G401 (cell line): ENCODE data around the gene PLEKHJ1. TPM values are rescaled to one million over a fixed set of nuclear protein-coding genes. Genes with fewer than 3 reads are reported as not detected.
"Not testable (repeated sequence)": the region's sequence is repeated elsewhere in the genome, so short reads cannot be mapped to it uniquely, and the experiment has no call there.

Experiments
- DNase-seq: peaks from one replicate; pipeline ENCODE4 v3.0.0-alpha.2; 2015; ENCODE audit warnings: low spot score
- in situ Hi-C: cut with HindIII; loops from 2 replicates; pipeline ENCODE4 v1.10.0; 2016; ENCODE audit warnings: low sequenced_read_pairs, mixed read lengths
- total RNA-seq: library from RNA; depleted of rRNA; stranded (reverse); fragments of >200 nt; shearing (Covaris generic); gene quantifications from 2 replicates; pipeline ENCODE4 v1.2.3, GENCODE V29; 2014; rRNA removed

PLEKHJ1 gene, protein sequence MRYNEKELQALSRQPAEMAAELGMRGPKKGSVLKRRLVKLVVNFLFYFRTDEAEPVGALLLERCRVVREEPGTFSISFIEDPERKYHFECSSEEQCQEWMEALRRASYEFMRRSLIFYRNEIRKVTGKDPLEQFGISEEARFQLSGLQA
- total RNA-seq, result 172 and 182 TPM in 2 replicates

DNA sequence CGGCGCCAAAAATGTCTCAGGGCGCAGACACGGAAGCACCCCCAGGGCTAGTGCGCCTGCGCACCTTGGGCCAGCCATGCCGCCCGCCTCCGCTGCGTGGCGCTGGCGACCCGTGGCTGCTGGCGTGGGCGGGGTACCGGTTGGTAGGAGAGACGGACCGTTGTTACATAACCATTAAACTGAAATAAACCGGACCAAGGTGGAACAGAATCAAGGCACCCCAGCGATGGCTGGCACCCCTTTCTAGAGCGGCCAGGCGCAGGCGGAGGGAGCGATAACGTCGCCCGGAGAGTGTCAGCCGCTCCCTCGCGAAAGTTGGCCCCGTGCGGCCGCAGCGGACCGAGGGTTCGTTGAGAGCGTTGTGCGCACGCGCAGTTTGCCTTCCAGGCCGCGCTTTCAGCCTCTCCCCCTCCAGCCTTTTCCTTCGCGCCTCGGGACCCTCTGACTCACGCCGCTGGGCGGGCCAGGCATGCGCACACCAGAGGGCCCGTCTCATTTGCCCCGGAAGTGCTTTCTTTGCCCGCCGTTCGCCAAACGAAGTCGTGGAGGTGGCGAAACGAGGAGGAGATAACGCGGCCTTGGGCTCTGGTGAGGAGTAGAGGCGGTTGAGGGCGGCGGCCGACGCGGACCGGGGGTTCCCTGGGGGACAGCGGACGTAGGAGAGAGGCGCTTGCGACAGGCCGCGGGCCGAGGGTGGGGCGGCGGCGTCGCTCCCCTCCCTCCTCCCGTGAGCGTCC lies at the start of gene PLEKHJ1, which contains the start of gene SF3A2:
PLEKHJ1 (minus strand) TSS at position 16 of the 737 bp plus-strand sequence. CDS start 81 bp downstream, outside the sequence.
SF3A2 (plus strand) TSS at position 511 of the 737 bp plus-strand sequence. CDS start 6,595 bp downstream, outside the sequence.
- in situ Hi-C loops, result loop anchor here (5.0 kb wide), 1 partner anchor 81 kb away; no protein-coding TSS in a partner anchor
- DNase-seq, result peak; percentile 95

DNA sequence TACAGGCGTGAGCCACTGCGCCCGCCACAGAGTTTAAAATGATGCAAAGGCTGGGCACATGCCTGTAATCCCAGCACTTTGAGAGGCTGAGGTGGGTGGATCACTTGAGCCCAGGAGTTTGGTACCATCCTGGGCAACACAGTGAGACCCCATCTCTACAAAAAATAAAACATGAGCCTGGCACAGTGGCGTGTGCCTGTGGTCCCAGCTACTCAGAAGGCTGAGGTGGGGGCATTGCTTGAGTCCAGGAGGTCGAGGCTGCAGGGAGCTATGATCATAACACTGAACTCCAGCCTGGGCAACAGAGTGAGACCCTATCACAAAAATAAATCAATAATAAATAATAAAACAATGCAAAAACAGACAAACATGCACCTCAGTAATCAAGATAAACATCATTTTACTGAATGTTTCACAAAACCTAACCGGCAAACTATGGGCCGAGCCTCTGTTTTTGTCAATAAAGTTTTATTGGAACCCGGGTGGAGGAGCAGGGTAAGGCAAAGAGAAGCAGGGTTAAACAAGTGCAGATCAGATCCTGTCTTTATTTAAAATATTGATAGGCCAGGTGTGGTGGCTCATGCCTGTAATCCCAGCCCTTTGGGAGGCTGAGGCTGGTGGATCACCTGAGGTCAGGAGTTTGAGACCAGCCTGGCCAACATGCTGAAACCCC lies 47.8 kb upstream of the PLEKHJ1 start:
- in situ Hi-C loops, result no loop called here

DNA sequence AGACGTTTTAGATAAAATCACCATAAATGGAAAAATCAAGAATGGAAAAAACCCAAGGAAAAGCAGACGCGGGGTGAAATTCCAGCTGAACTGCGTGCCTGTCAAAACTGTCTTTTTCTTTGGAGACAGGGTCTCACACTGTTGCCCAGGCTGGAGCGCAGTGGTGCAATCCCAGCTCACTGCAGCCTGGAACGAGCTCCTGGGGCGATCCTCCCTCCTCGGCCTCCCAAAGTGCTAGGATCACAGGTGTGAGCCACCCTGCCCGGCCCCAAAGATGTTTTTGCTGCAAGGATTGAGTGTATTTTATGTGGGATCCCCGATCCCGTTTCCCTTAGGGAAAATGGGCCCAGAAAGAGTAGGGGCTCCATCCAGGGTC lies 46.7 kb upstream of the PLEKHJ1 start:
- in situ Hi-C loops, result no loop called here
- DNase-seq, result no peak

More for the DNA sequence above, 47.8 kb upstream of the PLEKHJ1 start:
- DNase-seq, result no peak

DNA sequence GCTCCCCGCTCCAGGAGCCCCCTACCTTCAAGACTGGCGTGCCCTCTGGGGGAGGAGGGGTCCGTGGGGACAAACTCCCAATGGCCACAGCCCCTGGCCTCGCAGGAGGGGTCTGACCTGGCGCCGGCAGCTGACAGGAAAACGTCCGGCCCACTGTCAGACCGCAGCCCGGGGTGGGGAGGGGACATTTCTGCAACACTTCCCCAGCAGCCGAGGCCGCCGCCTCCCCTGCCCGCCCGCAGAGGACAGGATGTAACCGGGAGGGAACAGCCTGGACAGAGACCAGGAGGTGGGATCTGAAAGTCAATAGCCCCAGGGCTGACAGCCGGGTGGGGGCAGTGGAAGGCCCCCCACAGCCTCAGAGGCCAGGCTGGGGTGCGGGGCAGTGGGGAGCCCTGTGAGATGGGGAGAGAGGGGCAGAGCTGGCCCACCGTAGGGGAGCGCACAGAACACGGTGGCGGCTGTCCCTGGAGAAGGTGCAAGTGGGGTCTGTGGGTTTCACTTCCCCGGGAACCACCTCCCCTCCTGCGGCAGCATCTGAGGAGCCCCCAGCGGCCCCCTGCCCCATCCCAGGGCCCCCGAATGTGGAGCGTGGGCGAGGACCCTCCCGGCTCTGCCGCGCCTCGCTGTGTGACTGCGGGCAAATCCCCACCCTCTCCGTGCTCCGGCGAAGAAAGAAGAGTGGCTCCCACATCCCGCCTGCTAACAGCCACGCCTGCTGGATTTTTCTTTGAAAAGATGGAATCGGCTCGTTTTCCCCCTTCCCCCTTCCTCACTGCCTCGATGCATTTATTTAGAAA lies 46.1 kb upstream of the PLEKHJ1 start, which contains the start of gene PEAK3:
PEAK3 (minus strand) TSS at position 114 of the 800 bp plus-strand sequence. CDS start 1,244 bp downstream, outside the sequence.
- in situ Hi-C loops, result no loop called here
- DNase-seq, result no peak

DNA sequence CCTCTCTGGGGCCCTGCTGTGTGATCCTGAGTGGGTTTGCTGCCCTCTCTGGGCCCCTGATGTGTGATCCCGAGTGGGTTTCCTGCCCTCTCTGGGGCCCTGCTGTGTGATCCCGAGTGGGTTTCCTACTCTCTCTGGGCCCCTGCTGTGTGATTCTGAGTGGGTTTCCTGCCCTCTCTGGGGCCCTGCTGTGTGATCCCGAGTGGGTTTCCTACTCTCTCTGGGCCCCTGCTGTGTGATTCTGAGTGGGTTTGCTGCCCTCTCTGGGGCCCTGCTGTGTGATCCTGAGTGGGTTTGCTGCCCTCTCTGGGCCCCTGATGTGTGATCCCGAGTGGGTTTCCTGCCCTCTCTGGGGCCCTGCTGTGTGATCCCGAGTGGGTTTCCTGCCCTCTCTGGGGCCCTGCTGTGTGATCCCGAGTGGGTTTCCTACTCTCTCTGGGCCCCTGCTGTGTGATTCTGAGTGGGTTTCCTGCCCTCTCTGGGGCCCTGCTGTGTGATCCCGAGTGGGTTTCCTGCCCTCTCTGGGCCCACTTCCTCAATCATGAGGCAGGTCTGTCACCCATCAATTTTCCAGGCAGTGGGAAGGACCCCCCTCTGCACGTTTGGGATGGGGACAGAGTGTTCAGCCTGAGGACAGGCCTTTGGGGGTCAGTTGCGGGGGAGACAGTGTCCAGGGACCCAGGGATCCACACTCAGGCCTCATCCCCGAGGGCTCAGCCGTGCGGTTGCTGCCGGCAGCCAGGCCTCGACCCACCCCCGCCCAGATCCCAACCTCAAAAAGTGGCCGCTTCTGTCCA lies 45.3 kb upstream of the PLEKHJ1 start:
- in situ Hi-C loops, DNase-seq: not testable (repeated sequence)

DNA sequence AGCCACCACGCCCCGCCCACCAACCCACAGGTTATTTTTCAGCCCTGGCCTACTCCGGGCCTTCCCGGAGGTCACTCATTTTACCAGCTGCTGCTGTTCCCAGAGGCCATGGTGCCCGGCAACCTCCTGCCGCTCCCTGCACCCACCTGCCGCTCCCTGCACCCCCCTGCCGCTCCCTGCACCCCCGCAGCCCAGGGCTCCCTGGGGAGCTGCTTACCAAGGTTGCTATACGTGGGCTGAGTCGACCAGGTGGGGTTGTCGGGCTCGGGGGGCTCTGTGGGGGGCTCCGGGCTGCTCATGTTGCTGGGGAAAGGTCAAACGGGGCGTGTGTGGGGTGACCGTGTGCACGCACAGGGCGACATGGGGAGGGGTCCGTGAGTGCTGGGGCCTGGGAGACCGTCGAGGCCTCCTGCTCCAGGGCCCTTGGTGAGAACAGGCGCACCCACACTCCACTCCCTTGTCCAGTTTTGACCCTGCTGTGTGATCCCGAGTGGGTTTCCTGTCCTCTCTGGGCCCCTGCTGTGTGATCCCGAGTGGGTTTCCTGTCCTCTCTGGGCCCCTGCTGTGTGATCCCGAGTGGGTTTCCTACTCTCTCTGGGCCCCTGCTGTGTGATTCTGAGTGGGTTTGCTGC lies 44.6 kb upstream of the PLEKHJ1 start:
- DNase-seq, result no peak
- in situ Hi-C loops, result no loop called here

DNA sequence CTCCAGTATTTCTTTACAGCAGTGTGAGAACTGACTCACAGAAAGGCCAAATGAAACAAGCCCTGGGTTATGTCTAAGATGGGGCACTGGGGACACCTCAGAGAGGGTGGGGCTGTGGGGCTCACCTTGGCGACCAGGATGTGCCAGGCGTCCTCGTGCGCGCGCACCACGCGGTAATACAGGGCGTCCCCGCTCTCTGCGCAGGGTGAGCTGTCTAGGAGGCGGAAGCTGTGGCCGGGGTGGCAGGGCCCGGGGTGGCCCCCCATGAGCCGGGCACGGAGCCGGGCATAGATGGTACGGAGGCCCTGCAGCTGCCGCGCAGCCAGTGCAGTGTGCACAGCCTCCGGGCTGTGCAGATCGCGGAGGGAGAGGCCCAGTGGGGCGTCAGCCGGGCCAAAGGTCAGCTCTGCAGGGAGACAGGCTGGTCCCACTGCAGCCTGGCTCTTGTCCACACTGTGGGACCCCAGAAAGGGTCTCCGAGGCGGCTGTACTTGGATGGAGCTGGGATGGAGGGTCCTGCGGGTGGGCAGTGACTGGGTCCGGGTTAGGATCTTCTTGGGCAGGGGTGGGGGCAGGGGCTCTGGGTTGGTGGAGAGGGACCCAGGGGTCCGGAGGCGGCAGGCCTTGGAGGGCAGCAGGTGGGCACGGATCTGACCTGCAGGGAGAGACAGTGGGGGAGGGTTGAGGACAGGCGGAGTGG lies 42.5 kb upstream of the PLEKHJ1 start:
- no peak for DNase-seq
- in situ Hi-C loops, result no loop called here

DNA sequence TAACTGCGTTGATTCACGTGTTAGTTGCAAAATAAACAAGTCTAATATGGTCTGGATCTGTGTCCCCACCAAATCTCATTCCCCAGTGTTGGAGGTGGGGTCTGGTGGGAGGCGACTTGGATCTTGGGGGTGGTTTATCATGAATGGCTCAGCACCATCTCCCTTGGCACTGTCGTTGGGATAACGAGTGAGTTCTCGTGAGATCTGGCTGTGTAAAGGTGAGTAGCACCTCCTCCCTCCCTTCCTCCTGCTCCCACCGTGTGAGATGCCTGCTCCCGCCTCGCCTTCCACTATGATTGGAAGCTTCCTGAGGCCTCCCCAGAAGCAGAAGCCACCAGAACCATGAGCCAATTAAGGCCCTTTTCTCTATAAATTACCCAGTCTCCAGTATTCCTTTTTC lies 41.0 kb upstream of the PLEKHJ1 start:
- in situ Hi-C loops, result no loop called here
- DNase-seq, result no peak

DNA sequence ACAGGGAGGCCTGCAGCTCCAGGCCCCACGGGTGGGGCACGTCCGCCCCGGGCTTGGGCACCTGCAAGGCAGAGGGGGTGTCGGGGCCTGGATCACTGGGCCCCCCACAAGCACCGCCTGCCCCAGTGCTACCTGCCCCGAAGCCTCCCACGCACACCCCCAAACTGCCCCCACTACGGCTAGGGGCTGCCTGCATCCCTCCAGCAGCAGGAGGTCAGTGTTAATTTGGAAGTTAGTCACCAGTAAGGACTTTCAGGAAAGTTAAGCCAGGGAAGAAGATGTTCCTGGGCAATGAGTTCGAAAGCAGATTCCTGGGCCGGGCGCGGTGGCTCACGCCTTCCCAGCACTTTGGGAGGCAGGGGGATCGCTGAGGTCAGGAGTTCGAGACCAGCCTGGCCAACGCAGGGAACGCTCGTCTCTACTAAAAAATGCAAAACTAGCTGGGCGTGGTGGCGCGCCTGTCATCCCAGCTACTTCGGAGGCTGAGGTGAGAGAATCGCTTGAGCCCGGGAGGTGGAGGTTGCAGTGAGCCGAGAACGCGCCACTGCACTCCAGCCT lies 40.4 kb upstream of the PLEKHJ1 start:
- no peak for DNase-seq
- in situ Hi-C loops, result no loop called here

DNA sequence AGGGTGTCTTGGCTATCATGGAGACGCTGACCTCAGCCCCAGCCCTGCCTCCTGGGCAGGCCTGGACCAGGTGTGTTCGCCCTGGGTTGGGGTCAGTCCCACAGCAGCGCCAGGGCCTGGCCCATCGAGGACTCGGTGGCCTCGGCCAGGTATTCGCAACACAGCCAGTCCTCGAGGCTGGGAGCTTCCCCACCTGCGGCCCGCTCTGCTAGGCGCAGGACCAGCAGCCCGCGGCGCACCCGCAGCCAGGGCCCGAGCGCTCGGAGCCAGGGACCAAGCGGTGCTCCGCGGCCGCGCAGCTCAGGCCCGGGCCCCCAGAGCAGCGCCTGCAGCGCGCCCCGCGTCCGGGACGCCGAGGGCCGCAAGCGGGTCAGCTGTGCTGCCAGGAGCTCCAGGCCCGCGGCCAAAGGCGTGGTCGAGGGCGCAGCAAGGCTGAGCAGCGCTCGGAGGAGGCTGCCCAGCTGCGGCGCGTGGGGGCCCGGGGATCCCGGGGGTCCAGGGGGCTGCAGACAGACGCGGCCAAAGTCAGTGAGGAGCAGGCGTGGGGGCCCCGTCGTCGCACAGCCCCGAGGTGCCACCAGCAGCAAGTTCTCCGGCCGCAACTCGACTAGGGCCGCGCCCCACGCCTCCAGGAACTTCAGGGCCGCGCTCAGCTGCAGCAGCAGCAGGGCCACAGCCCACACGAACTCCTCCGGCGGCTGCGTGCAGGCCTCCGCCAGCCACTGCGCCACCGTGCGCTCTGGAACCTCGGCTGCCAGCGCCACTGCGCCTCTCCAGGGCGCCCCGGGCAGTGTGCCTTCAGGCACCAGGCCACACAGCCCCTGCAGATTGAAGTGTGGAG lies 39.7 kb upstream of the PLEKHJ1 start:
- DNase-seq, result no peak
- in situ Hi-C loops, result no loop called here

DNA sequence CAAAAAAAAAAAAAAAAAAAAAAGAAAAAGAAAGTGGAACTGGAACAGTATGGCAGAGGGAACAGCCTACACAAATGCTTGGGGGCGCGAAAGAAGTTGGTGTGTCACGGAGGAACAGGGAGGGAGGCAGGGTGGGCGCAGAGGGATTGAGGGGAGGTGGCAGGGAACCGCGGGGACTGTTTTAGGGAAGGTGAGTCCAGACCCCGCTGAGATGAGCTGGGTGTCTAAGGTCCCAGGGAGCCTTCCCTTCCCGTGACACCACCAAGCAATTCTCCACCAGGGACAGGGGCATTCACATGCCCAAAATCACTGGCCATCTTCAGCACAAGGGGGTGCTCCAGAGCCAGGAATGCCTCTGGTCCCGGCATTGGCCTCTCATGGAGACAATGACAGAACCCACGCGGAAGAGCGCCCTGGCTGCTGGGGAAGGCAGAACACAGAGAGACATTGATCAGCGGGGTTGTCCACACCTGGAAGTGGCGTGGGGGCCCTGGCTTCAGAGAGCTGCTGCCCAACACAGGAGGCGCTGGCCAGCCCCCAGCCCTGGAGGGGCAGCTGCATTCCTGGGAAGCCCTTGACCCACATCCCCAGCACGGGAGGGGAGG lies 38.9 kb upstream of the PLEKHJ1 start:
- in situ Hi-C loops, result no loop called here
- peak; percentile 80 for DNase-seq

DNA sequence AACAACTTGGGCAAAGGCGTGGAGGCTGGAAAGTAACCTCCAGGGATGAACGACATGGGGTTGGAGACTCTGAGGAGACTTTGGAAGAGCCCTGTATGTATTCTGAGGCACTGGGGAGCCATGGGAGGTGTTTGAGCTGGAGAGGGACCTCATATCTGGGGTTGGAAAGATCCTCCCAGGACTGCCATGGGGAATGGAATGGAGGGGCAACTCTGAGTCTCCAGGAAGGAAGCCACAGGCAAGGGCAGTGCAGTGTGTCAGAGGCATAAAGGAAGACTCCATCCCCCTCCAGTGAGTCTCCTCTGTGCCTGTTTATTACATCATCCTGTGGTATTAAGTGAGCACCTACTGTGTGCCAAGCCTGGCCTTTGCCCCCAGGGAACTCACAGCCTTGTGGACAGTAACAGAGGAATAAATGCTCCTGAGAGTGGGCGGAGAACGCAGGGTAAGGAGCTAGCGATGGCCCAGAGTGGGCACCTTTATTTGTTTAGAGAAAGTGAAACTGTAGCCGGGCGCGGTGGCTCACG lies 38.1 kb upstream of the PLEKHJ1 start:
- no peak for DNase-seq
- in situ Hi-C loops, result no loop called here

DNA sequence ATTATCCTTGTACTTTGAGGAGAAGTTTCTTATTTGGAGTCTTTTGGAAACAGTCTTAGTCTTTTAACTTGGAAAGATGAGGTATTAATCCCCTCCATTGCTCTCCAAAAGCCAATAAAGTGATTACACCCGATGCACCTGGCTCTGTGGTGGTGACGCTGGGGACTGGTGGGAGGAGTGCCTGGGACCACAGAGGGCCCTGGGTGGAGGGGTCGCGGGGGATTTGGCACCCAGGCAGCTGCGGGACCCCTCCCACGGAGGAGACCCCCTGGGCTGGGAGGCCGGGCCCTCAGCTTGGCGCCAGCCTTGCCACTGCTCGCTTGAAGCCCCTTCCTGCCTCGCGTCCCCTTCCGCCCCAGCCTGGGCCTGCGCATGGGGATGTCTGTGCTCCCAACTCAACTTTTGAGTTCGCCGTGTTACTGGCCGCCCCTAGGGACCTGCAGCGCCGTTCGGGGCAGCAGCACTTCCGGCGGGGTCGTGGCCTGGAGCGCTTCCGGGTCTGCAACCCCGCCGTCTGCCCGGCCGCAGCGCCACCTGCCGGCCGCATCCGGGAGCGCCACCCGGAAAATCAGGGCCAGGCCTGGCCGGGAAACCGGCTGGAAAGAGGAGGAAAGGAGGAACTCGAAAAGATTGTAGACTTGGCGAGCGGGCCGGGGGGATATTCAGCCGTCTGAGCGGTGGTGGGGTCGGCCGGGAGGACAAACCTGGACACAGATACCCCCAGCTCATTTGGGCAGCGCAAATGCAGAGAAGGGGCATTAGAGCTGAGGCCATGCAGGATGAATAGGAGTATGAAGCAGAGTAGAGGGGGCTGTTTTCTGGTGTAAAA lies 37.4 kb upstream of the PLEKHJ1 start:
- in situ Hi-C loops, result no loop called here
- peak; percentile 63 for DNase-seq

DNA sequence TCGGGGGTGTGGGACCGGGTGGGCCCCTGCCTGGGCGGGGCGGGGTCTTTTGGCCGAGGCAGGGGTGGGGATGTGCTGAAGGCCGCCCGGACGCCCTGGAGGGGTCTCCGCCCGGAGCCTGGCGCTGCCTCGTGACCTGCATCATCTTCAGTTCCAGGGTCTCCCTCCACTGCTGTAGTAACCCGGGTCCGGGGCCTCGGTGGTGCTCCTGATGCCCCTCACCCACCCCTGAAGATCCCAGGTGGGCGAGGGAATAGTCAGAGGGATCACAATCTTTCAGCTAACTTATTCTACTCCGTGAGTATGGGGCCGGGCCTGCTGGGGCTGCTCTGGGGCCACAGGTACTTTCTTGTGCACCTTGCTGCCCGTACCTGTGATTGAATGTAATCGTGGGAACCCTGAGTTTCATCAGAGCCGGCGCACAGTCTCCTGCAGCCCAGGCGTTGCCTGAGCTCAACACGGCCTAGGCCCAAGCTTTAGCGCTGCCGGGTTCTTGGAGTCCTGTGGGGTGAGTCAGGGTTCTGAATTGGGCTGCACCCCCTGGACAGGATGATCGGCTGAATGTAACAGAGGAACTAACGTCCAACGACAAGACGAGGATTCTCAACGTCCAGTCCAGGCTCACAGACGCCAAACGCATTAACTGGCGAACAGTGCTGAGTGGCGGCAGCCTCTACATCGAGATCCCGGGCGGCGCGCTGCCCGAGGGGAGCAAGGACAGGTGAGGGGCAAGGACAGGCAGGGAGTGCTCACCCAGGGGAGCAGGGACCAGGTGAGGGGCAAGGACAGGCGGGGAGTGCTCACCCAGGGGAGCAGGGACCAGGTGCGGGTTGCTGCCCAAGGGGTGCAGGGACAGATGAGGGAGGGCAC lies 35.3 kb upstream of the PLEKHJ1 start:
- peak; percentile 38 for DNase-seq
- in situ Hi-C loops, result no loop called here
